Ascending aorta (tissue), 2 donors: ENCODE results near the gene RAET1E. TPM values are rescaled to one million over a fixed set of nuclear protein-coding genes. Genes with fewer than 3 reads are reported as not detected.
"Not testable (repeated sequence)": the region's sequence is repeated elsewhere in the genome, so short reads cannot be mapped to it uniquely, and the experiment has no call there.

ENCODE experiments used
- DNase-seq, 2 donors: peaks; one replicate each; pipeline ENCODE4 v3.0.0-alpha.2; 2019; ENCODE audit warnings: low spot score in 2 of 2
- H3K27ac ChIP-seq, 2 donors: fragments of 200-600 bp; sonication (generic); one replicate each; pipeline ENCODE4 v1.5.1; 2016 to 2017; ENCODE audit warnings: mild to moderate bottlenecking in 1 of 2
- H3K27me3 ChIP-seq: fragments of 200-600 bp; sonication (generic); one replicate; pipeline ENCODE4 v1.5.1; 2017
- H3K36me3 ChIP-seq, 2 donors: fragments of 200-600 bp; sonication (generic); one replicate each; pipeline ENCODE4 v1.5.1; 2016
- H3K4me1 ChIP-seq, 2 donors: fragments of 200-600 bp; sonication (generic); one replicate each; pipeline ENCODE4 v1.5.1; 2016 to 2017; ENCODE audit warnings: mild to moderate bottlenecking in 1 of 2
- H3K4me3 ChIP-seq, 2 donors: fragments of 200-600 bp; sonication (generic); one replicate each; pipeline ENCODE4 v1.5.1; 2016 to 2017; ENCODE audit warnings: mild to moderate bottlenecking in 1 of 2
- H3K9me3 ChIP-seq, 2 donors: fragments of 200-600 bp; sonication (generic); one replicate each; pipeline ENCODE4 v1.5.1; 2016
- intact Hi-C: fragments of 100-400 bp; cut with DNase I; formaldehyde crosslinking; loops from one replicate; pipeline ENCODE4 v1.15.1; 2023
- total RNA-seq: library from RNA; depleted of rRNA; stranded (reverse); fragments of >200 nt; gene quantifications from one replicate; pipeline ENCODE4 v1.1.0, GENCODE V29; 2016
- TF ChIP-seq, protein P1 (sequence below), 3 experiments: fragments of 200-600 bp in 2 of 3; fragments of 450-650 bp in 1 of 3; sonication (generic) in 2 of 3; IDR thresholded peaks; one replicate each; pipeline ENCODE4 v1.5.1; 2016 to 2019; ENCODE audit warnings: antibody characterized with exemption in 3 of 3, mild to moderate bottlenecking in 1 of 3, moderate library complexity in 1 of 3

Gene RAET1E
- total RNA-seq, 1 donor from 2014 or later: not detected

DNA sequence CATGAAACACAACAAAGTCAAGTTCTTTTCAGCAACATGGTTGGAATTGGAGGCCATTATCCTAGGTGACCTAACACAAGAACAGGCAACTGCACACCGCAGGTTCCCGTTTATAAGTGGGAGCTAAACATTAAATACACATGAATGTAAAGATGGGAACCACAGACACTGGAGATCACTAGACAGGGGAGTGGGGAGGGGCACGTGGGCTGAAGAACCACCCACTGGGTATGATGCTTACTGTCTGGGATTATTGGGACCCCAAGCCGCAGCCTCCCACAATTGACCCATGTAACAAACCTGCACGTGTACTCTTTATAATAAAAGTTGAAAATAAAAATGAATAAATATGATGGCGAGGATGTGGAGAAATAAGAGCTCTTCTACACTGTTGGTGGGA lies 33.6 kb upstream of the RAET1E start:
- Histone ChIP-seq H3K27me3 (no peaks in the 10 kb centered on the region), H3K9me3 (no peaks in the 10 kb centered on the region), H3K4me1 (no peaks in the 10 kb centered on the region), H3K36me3 (no peaks in the 10 kb centered on the region), H3K4me3 (no peak overlapping the region), H3K27ac (no peak overlapping the region)
- intact Hi-C loops: loop anchor here (5.0 kb wide), 1 partner anchor 881 kb away; no protein-coding TSS in a partner anchor
- DNase-seq: no peak
- TF ChIP-seq, protein P1, sequence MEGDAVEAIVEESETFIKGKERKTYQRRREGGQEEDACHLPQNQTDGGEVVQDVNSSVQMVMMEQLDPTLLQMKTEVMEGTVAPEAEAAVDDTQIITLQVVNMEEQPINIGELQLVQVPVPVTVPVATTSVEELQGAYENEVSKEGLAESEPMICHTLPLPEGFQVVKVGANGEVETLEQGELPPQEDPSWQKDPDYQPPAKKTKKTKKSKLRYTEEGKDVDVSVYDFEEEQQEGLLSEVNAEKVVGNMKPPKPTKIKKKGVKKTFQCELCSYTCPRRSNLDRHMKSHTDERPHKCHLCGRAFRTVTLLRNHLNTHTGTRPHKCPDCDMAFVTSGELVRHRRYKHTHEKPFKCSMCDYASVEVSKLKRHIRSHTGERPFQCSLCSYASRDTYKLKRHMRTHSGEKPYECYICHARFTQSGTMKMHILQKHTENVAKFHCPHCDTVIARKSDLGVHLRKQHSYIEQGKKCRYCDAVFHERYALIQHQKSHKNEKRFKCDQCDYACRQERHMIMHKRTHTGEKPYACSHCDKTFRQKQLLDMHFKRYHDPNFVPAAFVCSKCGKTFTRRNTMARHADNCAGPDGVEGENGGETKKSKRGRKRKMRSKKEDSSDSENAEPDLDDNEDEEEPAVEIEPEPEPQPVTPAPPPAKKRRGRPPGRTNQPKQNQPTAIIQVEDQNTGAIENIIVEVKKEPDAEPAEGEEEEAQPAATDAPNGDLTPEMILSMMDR (IDR thresholded peaks at IDR 0.05): no peak

DNA sequence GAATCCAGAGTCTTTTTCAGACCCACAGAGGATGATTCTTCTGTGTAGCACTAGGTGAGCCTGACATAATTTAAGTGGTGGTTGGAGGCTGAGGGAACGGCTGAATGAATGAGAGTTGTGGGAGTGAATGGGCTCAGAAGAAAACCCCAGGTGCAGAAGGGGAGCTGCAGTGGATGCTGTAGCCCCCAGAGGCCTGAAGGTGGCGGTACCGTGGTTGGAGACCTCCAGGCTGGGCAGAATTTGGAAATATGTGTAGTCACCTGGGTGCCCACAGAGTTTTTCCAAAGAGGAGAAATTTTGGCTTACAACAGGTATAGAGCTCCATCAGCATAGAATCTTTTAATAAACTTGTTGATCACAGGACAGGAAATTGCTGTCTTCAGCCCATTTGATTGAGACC lies 31.5 kb upstream of the RAET1E start:
- Histone ChIP-seq H3K27ac (no peak overlapping the region), H3K27me3 (no peaks in the 10 kb centered on the region), H3K9me3 (no peaks in the 10 kb centered on the region), H3K4me3 (no peak overlapping the region), H3K36me3 (no peaks in the 10 kb centered on the region), H3K4me1 (peaks cover 0 to 7% of the 10 kb centered on the region in 2 donors)
- TF ChIP-seq, protein P1 (IDR thresholded peaks at IDR 0.05): no peak
- DNase-seq: no peak
- intact Hi-C loops: loop anchor here (10.0 kb wide), 1 partner anchor 185 kb away; the partner anchor contains the start of genes NUP43 and PCMT1

DNA sequence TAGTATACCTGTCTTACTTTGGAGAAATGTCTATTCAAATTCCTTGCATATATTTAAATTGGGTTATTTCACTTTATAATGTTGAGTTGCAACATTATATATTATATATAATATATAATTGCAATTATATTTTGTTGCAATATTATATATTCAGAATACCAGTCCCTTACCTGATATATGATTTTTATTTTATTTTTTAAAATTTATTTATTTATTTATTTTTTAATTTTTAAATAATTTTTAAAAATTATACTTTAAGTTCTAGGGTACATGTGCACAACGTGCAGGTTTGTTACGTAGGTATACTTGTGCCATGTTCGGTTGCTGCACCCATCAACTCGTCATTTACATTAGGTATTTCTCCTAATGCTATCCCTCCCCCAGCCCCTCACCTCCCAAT lies 29.1 kb upstream of the RAET1E start:
- H3K4me3 ChIP-seq, H3K27ac ChIP-seq, DNase-seq, H3K9me3 ChIP-seq, H3K27me3 ChIP-seq, H3K36me3 ChIP-seq: not testable (repeated sequence)
- peaks cover 7 to 13% of the 10 kb centered on the region in 2 donors for H3K4me1 ChIP-seq
- intact Hi-C loops: loop anchor here (10.0 kb wide), 1 partner anchor 182 kb away; the partner anchor contains the start of genes NUP43 and PCMT1

DNA sequence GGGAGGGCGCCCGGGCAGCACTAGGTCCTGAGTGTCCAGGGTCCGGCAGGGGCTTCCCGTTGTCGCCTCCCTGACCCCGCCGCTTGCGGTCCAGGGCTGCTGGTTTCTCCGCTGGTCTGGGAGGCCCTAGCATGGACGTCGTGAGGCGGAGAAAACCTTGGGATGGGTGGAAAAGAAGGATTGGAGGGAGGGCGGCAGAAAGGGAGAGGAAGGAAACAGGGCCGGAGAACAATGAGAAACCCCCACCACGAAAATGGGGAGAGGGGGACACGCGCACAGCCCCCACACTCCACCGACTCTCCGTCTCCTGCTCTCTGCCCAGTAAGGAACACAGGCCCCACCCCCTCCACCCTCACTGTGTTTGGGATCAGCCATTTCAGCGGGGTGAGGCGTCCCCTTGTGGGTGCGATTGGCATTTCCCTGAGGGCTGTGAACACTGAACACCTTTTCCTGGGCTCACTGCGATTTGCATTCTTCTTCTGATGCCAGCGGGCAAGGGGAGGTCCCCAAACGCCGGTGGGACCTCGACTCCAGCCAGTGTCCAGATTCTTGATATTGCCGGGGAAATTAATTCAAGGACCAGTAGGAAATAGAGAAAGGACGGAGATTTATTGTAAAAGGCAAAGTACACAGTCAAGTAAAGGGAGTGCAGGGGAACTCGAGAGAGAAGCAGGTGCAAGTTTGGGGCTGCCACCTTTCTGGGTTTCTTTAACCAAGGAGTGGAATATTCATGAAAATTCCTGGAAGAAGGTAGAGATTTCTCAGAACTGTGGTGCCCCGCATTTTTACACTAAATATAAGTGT lies 28.3 kb upstream of the RAET1E start:
- H3K9me3 ChIP-seq: no peaks in the 10 kb centered on the region
- H3K27ac ChIP-seq: peak overlapping the region in 1 of 2 donors; percentile 38
- peaks cover 7 to 13% of the 10 kb centered on the region in 2 donors for H3K4me1 ChIP-seq
- TF ChIP-seq, protein P1 (IDR thresholded peaks at IDR 0.05): peak; percentile 92 to 96 (median 93)
- peak overlapping the region; percentile 62 to 68 for H3K4me3 ChIP-seq
- H3K36me3 ChIP-seq: no peaks in the 10 kb centered on the region
- no peaks in the 10 kb centered on the region for H3K27me3 ChIP-seq
- peak; percentile 72 to 95 for DNase-seq
- intact Hi-C loops: loop anchor here (1.0 to 10.0 kb wide), 4 partner anchors 29 to 181 kb away; partner anchors contain the start of genes NUP43 and PCMT1

DNA sequence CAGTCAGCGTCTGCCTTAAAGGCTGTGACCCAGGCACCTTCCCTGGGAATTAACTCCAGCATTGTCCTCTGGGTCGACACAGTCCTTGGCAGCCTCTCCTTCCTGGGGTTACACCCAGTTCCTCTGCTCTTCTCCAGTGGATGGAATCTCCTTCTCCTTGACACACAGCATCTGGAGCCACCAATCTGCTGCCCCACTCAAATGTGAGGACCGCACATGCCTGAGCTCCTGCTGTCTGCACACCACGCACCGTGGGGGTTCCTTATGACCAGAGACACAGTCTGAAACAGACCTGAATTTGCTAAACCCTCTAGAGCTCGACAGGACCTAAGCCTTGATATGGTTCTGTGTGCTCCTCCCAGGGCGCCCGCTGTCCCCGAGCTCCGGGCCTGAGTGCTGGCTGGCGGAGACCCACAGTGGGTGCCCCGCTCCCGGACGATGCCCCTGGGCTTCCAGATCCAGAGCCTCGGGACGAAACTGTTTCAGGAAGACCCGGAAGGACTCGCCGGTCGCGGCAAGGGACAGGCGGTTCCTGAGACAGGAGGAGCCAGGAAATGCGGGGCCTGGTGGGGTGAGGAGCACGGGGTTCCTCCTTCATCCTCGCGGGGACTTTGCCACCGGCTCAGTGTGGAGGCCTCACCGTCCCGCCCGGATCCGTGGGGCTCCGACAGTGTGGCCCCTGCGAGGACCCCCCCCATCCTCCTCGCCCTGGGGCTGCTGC lies 27.5 kb upstream of the RAET1E start:
- Histone ChIP-seq H3K27ac (peak overlapping the region in 1 of 2 donors; percentile 38), H3K36me3 (no peaks in the 10 kb centered on the region), H3K4me1 (peaks cover 7 to 13% of the 10 kb centered on the region in 2 donors), H3K27me3 (no peaks in the 10 kb centered on the region), H3K4me3 (peak overlapping the region; percentile 62 to 68), H3K9me3 (no peaks in the 10 kb centered on the region)
- no peak for DNase-seq
- TF ChIP-seq, protein P1 (IDR thresholded peaks at IDR 0.05): no peak
- intact Hi-C loops: loop anchor here (10.0 kb wide), 1 partner anchor 181 kb away; the partner anchor contains the start of genes NUP43 and PCMT1

DNA sequence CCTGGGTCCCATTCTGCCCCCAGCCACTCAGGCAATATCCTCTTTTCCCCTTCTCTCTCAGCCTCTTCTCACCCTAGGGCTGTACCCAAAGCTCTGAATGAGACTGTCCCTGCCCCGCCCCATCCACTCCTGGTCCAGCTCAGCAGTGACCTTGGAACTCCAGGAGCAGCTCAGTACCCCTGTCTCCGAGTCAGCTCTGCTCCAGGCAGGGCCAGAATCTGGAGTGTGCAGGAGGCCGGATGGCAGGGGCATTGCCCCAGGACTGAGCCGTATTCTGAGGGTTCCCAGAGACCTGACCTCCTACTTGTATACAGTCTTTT lies 27.0 kb upstream of the RAET1E start:
- no peaks in the 10 kb centered on the region for H3K27me3 ChIP-seq
- intact Hi-C loops: loop anchor here (10.0 kb wide), 1 partner anchor 180 kb away; the partner anchor contains the start of genes NUP43 and PCMT1
- no peak for DNase-seq
- TF ChIP-seq, protein P1 (IDR thresholded peaks at IDR 0.05): no peak
- peak overlapping the region in 1 of 2 donors; percentile 68 for H3K4me3 ChIP-seq
- H3K9me3 ChIP-seq: no peaks in the 10 kb centered on the region
- H3K27ac ChIP-seq: no peak overlapping the region
- no peaks in the 10 kb centered on the region for H3K36me3 ChIP-seq
- peaks cover 7 to 13% of the 10 kb centered on the region in 2 donors for H3K4me1 ChIP-seq
